Activated effector memory CD4-positive, alpha-beta T cell treated with Interleukin-2 at 50 U/mL for 16 hours (primary cell): ENCODE measurements around the gene FBXL17.
"Not testable (repeated sequence)": the region's sequence is repeated elsewhere in the genome, so short reads cannot be mapped to it uniquely, and the experiment has no call there.

ENCODE experiments used
- DNase-seq: peaks from one replicate; pipeline ENCODE4 v3.0.0-alpha.2; 2020

Gene FBXL17

DNA sequence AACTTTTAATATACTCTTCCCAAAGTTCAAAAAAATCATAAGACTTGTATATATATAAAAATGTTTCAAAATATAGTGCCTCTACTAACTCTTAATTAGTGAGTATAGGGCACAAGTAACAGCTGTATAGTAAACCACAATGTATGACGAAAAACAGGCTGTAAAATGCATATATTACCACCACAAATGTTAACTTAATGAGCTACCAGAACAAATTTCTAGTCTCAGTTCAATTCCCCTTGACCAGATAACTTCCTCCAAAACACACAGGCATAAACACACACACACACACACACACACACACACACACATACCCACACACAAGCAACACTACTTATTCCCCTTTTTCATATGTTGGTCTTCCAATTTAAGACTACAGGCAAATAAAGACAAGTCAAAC, 78.8 kb downstream of the FBXL17 start:
- DNase-seq, result no peak

DNA sequence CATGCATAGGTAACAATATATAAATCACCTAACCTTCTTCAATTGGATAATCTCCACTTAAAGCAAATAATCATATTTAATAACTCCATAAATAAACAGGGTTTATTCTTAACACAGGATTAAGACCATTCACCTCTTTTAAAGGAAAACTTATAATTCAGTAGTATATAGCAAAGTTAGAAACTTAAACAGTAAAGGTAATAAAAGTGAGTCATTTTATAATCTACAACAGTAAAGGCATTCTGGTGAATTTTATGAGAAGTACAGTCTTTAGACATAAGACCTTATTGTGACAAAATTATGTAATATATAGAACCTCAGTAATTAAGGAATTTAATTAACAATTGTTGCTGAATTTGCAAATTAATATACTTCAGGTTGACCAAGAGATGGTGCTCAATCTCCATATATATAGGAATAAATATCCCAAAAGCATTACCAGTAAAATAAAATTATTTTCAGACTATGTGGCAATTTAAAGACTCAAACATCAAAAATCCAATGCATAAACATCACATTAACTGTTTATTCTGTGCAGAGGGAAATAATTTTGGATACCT, 84.8 kb downstream of the FBXL17 start:
- no peak for DNase-seq

DNA sequence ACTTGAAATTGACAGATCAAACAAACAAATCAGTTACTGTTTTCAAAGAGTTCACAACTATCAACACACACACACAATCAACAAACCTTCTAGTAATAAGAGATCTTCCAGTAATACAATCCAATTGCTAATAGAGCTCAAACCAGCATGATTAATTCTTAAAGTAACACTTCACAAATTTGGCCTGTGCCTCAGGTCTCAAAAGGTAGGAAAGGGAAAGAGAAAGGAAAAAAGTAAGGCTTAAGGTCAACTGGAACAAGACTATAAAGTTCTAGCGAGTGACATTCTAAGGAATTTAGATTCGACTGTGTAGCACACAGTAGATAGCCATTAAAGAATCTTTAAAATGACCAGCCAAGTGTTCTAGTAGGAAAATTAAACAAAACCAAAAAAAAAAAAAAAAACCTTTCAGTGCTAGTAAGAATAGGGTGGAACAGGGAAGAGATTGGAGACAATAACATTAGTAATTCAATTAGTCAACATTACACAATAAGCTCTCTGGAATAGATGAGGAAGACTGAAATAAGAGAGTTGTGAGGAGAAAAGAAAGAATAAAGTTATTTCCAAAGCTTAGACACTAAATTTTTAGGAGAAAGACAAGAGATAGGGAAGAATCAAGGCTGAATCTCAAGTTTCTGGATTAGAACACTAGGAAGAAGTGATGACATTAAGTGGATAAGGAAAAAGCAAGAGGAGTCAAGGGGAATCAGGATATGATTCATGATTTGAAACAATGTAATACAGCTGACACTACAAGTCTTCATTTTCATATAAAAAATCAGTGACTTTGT, 86.1 kb downstream of the FBXL17 start:
- DNase-seq, result no peak

DNA sequence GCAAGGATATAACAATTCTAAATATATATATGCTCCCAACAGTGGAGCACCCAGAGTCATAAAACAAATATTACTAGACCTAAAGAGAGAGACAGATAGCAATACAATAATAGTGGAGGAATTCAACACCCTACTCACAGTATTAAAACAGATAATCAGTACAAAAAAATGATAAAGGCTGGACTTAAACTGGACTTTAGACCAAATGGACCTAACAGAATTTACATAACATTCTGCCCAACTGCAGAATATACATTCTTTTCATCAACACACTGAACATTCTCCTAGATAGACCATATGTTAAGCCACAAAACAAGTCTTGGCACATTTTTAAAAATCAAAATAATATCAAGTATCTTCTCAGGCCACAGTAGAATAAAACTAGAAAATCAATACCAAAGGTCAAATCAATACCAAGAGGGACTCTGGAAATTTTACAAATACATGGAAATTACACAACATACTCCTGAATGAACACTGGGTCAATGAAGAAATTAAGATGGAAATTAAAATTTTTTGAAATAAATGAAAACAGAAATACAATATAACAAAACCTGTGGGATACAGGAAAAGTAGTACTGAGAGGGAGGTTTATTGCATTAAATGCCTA, 100.8 kb downstream of the FBXL17 start:
- no peak for DNase-seq

DNA sequence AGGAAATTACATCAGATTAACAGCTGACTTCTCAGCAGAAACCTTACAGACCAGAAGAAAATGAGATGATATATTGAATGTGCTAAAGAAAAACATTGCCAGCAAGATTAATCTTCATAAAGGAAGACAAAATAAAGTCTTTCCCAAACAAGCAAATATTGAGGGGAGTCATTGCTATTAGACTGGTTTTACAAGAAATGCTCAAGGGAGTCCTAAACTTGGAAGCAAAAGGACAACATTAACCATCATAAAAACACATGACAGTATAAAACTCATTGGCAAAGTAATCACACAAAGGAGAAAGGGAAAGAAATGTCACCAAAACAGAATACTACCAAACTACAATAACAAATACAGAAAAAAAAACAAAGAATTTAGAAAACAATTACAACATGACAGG, 101.7 kb downstream of the FBXL17 start:
- DNase-seq, result no peak

DNA sequence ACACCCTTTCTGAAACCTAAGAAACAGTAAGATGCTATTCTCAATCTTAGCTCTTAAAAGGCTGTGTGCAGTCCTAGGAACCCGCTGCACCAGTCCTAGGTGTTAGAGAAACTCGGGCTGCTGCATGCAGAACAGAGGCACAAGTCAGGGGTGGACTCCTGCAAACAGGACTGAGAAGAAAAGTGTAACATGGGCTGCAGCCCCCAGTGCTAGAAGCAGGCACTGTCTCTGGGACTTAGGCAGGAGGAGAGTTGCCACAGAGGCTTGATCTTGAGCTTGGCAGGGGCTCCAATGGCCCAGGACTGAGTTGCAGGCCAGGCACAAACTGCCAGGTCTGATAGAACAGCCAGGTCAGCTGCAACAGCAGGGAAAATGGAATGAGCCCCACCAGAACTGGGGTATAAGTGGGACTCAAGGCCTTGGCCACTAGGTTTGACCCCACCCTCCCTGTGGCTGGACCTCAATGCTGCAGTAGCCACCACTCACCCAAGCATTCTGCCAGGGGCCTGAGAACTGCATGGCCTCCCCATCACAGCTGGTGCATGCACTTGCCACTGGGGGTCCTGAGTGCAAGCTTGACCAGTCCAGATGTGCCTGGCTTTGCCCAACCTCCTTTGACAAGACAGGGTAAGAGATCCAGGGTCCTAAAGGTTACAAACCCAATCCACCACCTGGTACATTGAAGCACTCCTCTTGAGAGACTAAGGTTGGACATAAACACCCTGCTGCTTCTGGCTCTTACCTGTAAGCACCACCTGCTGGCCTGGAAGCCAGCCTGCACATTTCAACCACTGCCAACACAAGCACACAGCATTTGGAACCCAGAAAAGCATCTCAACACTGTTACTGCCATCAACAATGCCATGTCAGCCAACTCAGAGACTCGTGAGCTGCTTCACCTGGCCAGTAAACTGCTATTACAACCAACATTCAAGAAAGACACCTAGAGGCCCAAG, 103.3 kb downstream of the FBXL17 start:
- no peak for DNase-seq

DNA sequence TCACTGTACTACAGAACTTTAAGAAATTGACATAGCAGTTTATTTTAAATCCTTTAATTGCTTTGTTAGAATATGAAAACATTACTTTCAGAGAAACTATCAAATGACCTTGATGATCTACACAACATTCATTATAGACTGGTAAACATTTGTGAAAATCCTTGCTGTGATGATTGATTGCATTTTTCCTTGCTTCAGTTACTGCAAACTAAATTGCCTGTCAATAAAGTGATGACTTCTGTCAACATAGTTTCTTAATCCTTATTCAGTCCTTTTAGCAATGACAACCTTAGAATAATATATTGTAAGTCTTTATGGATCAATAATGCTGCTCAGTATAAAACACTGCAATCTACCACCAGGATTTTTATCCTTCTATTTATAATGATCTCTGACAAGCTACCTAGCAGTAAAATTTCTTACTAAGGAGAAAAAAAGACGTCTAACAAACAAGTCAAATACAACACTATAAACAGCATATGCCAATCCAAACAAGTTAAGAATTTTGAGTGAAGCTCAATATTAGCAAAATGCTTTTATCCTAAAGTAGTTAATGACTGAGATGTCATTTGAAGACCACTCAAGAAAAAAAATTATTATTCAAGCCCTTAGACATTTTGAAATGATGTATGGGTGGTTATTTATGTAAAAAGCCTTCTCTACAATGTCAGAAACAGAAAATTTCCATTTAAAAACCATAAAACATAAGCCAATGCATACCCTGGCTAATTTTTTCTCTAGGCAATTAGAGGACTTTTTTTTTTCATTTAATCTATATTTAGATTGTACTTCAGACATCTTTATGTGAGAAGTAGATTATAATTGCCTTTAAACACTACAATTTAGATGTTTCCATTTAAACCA, 105.5 kb downstream of the FBXL17 start:
- no peak for DNase-seq

DNA sequence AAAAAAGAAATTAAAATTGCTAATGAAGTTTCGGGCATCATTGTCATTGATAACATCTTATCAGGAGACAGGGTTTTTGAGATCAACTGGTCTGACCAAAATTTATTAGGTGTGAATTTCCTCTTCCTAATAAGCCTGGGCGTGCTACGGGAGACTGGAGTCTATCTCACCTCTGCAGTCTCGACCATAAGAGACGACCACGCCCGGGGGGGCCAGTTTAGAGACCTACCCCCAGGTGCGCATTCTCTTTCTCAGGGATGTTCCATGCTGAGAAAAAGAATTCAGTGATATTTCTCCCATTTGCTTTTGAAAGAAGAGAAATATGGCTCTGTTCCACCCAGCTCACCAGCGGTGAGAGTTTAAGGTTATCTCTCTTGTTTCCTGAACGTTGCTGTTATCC, 107.8 kb downstream of the FBXL17 start:
- not testable (repeated sequence) for DNase-seq

DNA sequence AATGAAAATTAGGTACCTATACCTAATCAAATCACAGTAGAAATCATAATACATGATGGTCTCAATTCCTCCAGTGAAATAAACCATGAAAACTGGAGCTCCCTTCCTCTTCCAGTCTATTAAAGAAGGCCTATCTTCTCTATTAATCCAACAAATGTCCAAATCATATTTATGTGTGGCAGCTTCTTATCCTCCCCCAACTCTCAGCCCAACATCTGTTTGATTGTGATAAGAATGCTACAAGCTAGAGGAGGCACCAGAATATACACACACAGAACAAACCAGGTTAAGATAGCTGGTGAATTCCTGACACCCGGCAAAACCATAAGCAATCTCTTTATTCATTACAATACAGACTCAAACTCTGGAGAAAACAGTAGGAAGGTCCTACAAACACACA, 110.8 kb downstream of the FBXL17 start:
- no peak for DNase-seq

DNA sequence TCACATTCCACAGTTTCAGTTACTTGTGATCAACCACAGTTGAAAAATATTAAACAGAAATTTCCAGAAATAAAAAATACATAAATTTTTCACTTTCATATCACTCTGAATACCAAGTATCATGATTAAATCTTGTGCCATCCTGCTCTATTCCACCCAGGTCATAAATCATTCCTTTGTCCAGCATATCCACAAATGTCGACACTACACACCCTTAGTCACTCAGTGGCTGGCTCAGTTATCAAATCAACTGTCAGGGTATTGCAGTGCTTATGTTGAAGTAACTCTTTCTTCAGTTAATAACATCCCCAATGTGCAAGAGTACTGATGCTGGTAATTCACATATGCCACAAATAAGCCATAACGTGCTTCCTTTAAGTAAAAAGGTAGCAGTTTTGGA, 115.7 kb downstream of the FBXL17 start:
- no peak for DNase-seq

DNA sequence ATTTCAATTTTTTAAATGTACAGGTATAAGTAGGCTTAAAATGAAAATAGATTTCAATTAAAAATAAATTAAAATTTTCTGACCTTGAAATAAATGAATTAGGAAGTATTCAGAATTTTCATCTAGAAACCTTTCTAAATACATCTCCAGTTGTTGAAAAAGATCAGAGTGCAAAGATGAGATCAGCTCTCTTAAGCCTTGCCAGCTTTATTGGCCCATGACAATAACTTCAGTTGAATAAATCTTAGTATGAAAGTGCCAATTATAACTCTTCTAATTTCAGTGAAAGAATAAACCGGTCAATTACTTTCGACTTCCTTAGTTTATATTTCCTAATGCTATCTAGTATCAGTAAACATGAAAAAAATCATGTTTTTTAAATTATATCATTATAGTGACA, 117.4 kb downstream of the FBXL17 start:
- DNase-seq, result no peak

DNA sequence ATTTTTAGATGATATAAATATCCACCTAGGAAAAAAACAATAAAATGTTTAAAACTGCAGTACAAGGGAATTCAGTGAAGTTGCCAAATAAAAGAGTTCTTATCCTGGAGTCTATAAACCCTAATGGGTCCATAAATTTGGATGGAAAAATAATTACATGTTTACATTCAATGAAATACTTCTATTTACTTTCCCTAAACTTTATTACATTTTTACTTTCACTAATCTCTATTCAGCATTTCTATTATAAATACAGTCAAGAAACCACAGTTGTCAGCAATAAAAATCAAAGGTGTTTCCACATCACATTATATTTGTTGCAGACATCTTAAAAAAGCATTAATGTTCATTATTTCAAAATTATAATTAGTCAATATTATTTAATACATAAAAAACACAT, 118.6 kb downstream of the FBXL17 start:
- DNase-seq, result no peak

DNA sequence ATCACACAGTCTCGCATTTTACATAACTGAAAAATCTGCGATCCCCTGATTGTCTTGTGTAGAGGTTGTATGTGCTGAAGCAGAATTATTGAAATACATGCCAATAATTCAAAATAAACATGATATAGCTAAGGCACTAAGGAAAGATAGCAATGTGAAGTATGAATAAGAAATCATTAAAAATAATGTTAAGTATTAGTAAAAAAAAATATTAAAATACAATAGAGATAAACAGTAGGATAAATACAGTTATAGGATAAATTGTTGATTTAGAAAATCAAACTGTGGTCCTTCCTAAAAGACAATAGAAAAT, 121.1 kb downstream of the FBXL17 start:
- DNase-seq, result no peak

DNA sequence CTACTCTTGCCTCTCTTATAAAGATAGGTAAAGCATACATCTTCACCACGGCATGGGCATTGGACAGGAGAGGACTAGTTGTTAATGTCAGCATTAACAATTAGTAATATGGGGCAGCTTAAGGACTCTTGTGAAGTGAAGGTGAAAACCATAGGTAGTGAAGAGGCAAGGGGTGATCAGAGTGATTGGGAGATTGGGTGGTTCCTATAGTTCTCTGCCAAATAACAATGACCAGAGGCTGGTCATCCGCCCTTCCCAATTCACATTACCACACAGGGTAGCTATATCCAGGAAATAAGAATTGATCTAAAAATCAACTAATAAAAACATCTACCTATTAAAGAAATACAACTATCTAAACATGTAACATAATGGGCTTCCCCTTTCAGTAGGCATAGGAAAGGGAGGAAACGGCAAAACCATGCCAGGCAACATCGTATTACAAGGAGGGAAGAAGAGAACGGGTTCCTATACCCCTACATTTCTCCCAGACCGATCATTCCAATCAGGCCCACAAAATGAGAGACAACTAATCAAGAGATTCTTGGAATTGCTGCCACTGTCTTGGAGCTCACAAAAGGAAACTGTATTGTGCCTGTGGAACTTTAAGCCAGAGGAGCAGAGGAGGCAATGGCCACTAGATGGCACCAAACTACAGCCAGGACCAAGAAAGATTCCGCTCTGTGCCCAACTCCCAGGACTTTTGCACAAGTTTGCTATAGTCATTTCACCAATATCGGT, 121.6 kb downstream of the FBXL17 start:
- peak; percentile 22 for DNase-seq

DNA sequence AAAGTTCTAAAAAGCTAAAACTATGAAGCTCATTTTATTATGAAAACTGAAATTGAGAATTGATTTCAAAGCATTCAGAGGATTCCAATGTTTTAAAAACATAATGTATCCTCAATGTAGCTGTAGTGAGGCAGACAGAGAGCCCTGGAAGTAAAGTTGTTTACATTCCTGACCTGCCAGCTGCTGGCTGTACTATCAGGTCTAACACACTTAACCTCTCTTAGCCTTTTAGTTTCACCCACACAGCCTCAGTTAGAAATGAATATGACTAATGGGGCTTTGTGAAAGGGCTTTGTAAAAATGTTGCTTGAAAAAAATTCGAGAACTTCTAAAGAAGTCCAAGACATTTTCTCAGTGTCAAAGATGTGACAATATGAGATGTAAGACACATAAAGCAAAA, 122.6 kb downstream of the FBXL17 start:
- no peak for DNase-seq

DNA sequence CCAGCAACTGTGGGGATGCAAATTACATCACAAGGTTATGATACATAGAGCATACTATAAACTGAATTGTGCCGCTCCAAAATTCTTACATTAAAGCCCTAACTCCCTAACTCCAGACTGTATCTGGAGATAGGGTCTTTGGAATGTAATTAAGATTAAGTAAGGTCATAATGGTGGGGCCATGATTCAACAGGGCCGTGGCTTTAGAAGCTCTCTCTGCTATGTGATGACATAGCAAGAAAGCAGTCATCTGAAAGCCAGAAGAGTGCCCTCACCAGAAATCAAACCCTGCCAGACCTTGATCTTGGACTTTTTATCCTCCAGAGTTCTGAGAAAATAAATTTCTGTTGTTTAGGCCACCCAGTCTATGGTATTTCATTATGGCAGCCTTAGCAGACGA, 123.9 kb downstream of the FBXL17 start:
- no peak for DNase-seq

DNA sequence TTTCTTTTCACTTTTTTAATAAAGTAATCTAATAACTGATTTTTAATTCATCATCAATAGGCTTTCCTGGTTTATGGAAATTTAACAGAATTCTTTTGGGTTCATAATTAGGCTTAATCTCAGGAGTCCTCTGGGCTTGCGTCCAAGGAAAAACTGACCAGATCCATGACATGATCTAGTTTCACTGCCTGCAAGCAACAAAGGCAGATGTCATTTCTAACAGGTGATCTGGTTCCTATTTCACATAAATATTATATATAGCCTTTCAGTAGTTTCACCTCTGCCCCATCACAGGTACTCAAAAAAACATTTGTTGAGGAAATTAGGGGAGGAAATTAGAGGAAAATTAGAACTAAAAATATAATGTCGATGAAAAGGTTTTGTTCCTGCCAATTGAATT, 126.4 kb downstream of the FBXL17 start:
- DNase-seq, result no peak

DNA sequence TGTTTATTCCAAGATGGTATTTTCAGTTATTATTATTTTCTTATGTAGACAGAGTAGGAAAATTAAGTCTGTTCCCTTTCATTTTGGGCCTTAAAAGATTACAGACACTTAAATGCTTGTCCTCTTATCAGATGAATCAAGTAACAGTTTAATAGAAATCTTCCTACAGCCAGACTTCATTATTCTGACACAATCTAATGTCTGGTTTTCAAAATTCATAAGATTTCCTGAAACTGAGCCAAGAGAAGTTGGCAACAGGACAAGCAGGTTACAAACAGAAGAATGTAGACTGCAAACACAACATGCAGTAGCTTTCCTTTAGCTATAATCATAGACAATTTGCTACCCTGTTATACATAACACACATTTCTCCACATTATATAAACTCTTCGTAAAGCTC, 130.5 kb downstream of the FBXL17 start:
- DNase-seq, result no peak

DNA sequence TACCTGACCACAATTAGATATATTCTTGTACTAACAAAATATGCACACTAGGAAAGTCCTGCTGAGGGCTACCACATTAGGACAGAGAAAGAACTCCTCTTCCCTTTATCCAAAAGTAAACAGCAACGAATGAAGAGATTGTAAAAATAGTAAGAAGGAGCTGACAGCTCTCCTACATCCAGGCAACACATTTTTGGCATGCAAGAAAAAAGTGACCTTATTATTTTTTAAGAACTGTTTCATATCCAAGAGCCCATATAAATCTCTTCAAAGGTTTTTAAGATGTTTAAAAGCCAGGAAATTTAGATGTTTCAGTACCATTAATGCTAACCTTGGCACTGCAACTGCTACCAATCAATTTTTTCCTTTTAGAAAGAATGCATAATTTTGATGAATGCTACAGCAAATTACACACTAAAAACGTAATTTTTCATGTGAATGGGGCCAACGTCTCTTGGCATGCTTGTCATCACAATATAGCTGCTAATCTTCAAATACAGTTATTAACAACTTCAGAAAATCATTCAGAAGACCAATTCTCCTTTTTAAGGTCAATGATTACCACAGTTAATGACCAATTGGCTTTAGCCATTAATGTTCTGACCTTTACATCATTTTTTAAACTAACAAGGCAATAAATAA, 132.0 kb downstream of the FBXL17 start:
- no peak for DNase-seq

DNA sequence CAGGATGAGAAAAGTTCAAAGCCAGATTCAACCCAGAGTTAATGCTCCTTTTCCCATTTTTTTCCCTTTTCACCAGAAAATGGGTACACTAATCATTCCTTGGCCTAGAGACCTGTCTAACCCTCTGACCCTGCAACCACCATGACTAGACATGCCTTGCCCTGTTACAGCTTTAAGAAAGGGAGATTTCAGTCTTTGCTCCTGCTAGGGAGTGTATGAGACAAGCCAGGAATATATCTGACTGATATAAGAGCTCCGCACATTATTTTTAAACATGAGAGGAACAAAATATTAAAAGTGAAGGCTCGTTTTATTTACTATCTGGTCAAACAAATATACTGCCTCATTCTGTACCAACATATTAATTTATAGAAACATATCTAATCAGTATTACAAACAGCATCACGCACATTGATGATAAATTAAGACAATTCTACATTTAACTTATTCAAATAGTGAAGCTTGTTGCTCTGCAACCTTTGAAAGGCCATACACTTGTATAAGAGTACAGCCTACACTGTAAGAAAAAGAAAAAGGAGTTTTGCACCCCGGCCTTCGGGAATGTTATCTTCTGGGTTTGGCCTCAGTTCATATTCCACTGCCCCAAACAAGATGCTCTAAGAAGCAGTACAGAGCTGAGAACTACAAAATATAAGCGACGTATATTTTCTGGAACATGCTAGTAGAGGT, 132.7 kb downstream of the FBXL17 start:
- DNase-seq, result no peak
